Hematopoietic multipotent progenitor cell treated with erythropoietin and hydrocortisone succinate and interleukin-3 and kit ligand, for 6 days (in vitro differentiated cells): Measurements from ENCODE around the gene GPS1.

Experiments used
- DNase-seq: peaks from one replicate; pipeline ENCODE4 v3.0.0-alpha.2; 2015

GPS1 gene

GRCh38 chr17:82047379-82047778 is 4.3 kb upstream of the GPS1 start:
- no peak for DNase-seq

- no peak for DNase-seq
Measured at GRCh38 chr17:82047914-82048570, 3.7 kb upstream of the GPS1 start.

- no peak for DNase-seq
Measured at GRCh38 chr17:82048571-82048971, 3.1 kb upstream of the GPS1 start.

GRCh38 chr17:82049106-82049505 is 2.6 kb upstream of the GPS1 start:
- DNase-seq = no peak

- DNase-seq = no peak
Measured at GRCh38 chr17:82049521-82049971, 2.2 kb upstream of the GPS1 start.

- no peak for DNase-seq
Measured at GRCh38 chr17:82050152-82050760, 1.4 kb upstream of the GPS1 start.

GRCh38 chr17:82050761-82051641 is 697 bp upstream of the GPS1 start:
- DNase-seq = no peak

GRCh38 chr17:82052638-82053059 is 951 bp downstream of the GPS1 start:
- DNase-seq = no peak

- no peak for DNase-seq
Measured at GRCh38 chr17:82053130-82053529, 1.4 kb downstream of the GPS1 start.

GRCh38 chr17:82053556-82054263 is 2.0 kb downstream of the GPS1 start:
- no peak for DNase-seq

GRCh38 chr17:82054351-82055022 is 2.8 kb downstream of the GPS1 start:
- DNase-seq = no peak

GRCh38 chr17:82055023-82055964 is 3.6 kb downstream of the GPS1 start:
- DNase-seq = no peak

GRCh38 chr17:82055965-82056728 is 4.4 kb downstream of the GPS1 start:
- no peak for DNase-seq

GRCh38 chr17:82056729-82057621 is 5.3 kb downstream of the GPS1 start:
- DNase-seq = no peak

- no peak for DNase-seq
Measured at GRCh38 chr17:82058230-82058854, 6.6 kb downstream of the GPS1 start.

GRCh38 chr17:82058855-82059249 is 7.2 kb downstream of the GPS1 start:
- no peak for DNase-seq

GRCh38 chr17:82059272-82060000 is 7.7 kb downstream of the GPS1 start:
- DNase-seq = no peak

GRCh38 chr17:82060001-82060380 is 8.3 kb downstream of the GPS1 start:
- DNase-seq = no peak
